ENCODE measurements around the gene COL4A2. TPM values are rescaled to one million over a fixed set of nuclear protein-coding genes. Genes with fewer than 3 reads are reported as not detected.
A peak's percentile ranks its signal among the peaks of the same experiment; 100 is the strongest.

COL4A2 gene
- total RNA-seq, 1 donor from 2014 or later, result 1,736 TPM

- Histone ChIP-seq H3K4me3 (ENCODE audit: low read depth, low read length) (peak overlapping the region; percentile 67), H3K36me3 (ENCODE audit: control insufficient read depth, insufficient read depth, low read length) (peaks cover 8% of the 10 kb centered on the region), H3K27me3 (ENCODE audit: control insufficient read depth, insufficient read depth, low read length) (no peaks in the 10 kb centered on the region)
- no peak for TF ChIP-seq CTCF (IDR thresholded peaks at IDR 0.05; ENCODE audit: insufficient read depth, low read length, poor library complexity, severe bottlenecking)
- no peak for DNase-seq (ENCODE audit: low read depth)
Observed at GRCh38 chr13:110304256-110304655, 2.8 kb upstream of the COL4A2 start.

- Histone ChIP-seq H3K27me3 (ENCODE audit: control insufficient read depth, insufficient read depth, low read length) (no peaks in the 10 kb centered on the region), H3K36me3 (ENCODE audit: control insufficient read depth, insufficient read depth, low read length) (peaks cover 8% of the 10 kb centered on the region), H3K4me3 (ENCODE audit: low read depth, low read length) (peak overlapping the region; percentile 67)
- TF ChIP-seq CTCF (IDR thresholded peaks at IDR 0.05; ENCODE audit: insufficient read depth, low read length, poor library complexity, severe bottlenecking), result no peak
- no peak for DNase-seq (ENCODE audit: low read depth)
Observed at GRCh38 chr13:110305001-110305400, 2.1 kb upstream of the COL4A2 start.

GRCh38 chr13:110305544-110305943, 1.5 kb upstream of the COL4A2 start:
- Histone ChIP-seq H3K27me3 (ENCODE audit: control insufficient read depth, insufficient read depth, low read length) (no peaks in the 10 kb centered on the region), H3K36me3 (ENCODE audit: control insufficient read depth, insufficient read depth, low read length) (peaks cover 8% of the 10 kb centered on the region), H3K4me3 (ENCODE audit: low read depth, low read length) (peak overlapping the region; percentile 67)
- DNase-seq (ENCODE audit: low read depth), result no peak
- TF ChIP-seq CTCF (IDR thresholded peaks at IDR 0.05; ENCODE audit: insufficient read depth, low read length, poor library complexity, severe bottlenecking), result no peak

GRCh38 chr13:110305949-110306339, 1.1 kb upstream of the COL4A2 start:
- peak overlapping the region; percentile 67 for H3K4me3 ChIP-seq (ENCODE audit: low read depth, low read length)
- no peak for TF ChIP-seq CTCF (IDR thresholded peaks at IDR 0.05; ENCODE audit: insufficient read depth, low read length, poor library complexity, severe bottlenecking)
- no peaks in the 10 kb centered on the region for H3K27me3 ChIP-seq (ENCODE audit: control insufficient read depth, insufficient read depth, low read length)
- DNase-seq (ENCODE audit: low read depth), result no peak
- peaks cover 8% of the 10 kb centered on the region for H3K36me3 ChIP-seq (ENCODE audit: control insufficient read depth, insufficient read depth, low read length)

- TF ChIP-seq CTCF (IDR thresholded peaks at IDR 0.05; ENCODE audit: insufficient read depth, low read length, poor library complexity, severe bottlenecking), result no peak
- Histone ChIP-seq H3K4me3 (ENCODE audit: low read depth, low read length) (peak overlapping the region; percentile 67), H3K27me3 (ENCODE audit: control insufficient read depth, insufficient read depth, low read length) (no peaks in the 10 kb centered on the region), H3K36me3 (ENCODE audit: control insufficient read depth, insufficient read depth, low read length) (peaks cover 6% of the 10 kb centered on the region)
- DNase-seq (ENCODE audit: low read depth), result no peak
Observed at GRCh38 chr13:110306340-110306959, 634 bp upstream of the COL4A2 start.
